WERI-Rb-1 (cell line): ENCODE measurements around the gene ZNF385D.

Experiments used
- DNase-seq: peaks from one replicate; pipeline ENCODE4 v3.0.0-alpha.2; 2020
- H3K27ac ChIP-seq: fragments of 250-450 bp; sonication (Bioruptor Pico); 2 replicates; pipeline ENCODE4 v1.5.1; 2020; ENCODE audit warnings: mild to moderate bottlenecking, moderate library complexity
- H3K27me3 ChIP-seq: fragments of 250-450 bp; sonication (Bioruptor Pico); 2 replicates; pipeline ENCODE4 v1.5.1; 2021; ENCODE audit warnings: mild to moderate bottlenecking, low read depth, moderate library complexity; ENCODE audit not compliant: insufficient read depth, severe bottlenecking
- H3K36me3 ChIP-seq: fragments of 250-450 bp; sonication (Bioruptor Pico); 2 replicates; pipeline ENCODE4 v1.5.1; 2020; ENCODE audit warnings: mild to moderate bottlenecking, moderate library complexity
- H3K4me3 ChIP-seq: 2 replicates; pipeline ENCODE4 v1.5.1; 2011; ENCODE audit warnings: low read depth, mild to moderate bottlenecking, control low read depth, low read length
- H3K9me3 ChIP-seq: fragments of 250-450 bp; sonication (Bioruptor Pico); 2 replicates; pipeline ENCODE4 v1.5.1; 2021; ENCODE audit warnings: mild to moderate bottlenecking, moderate library complexity; ENCODE audit not compliant: severe bottlenecking
- TF ChIP-seq, protein P1 (sequence below): IDR thresholded peaks from 2 replicates; pipeline ENCODE4 v1.5.1; 2011; ENCODE audit warnings: low read depth, mild to moderate bottlenecking, control low read depth, inconsistent platforms, low read length

ZNF385D gene

DNA sequence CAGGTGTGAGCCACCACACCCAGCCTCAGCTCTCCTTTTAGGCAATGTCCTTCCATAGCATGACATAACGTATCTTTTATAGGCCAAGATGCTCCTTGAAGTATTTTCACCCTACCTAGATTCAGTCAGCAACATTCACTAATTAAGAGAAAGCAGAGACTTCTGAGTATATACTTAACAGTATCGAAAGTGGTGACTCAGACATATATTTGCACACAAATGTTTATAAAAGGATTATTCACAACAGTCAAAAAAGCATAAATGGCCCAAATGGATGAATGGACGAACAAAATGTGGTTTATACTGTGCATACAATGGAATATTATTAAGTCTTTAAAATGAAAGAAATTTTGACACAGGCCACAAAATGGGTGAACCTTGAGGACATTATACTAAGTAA, 108.6 kb downstream of the ZNF385D start:
- Histone ChIP-seq H3K4me3 (no peak overlapping the region), H3K9me3 (no peaks in the 10 kb centered on the region), H3K27me3 (no peaks in the 10 kb centered on the region), H3K36me3 (no peaks in the 10 kb centered on the region), H3K27ac (no peak overlapping the region)
- no peak for DNase-seq
- TF ChIP-seq, protein P1, sequence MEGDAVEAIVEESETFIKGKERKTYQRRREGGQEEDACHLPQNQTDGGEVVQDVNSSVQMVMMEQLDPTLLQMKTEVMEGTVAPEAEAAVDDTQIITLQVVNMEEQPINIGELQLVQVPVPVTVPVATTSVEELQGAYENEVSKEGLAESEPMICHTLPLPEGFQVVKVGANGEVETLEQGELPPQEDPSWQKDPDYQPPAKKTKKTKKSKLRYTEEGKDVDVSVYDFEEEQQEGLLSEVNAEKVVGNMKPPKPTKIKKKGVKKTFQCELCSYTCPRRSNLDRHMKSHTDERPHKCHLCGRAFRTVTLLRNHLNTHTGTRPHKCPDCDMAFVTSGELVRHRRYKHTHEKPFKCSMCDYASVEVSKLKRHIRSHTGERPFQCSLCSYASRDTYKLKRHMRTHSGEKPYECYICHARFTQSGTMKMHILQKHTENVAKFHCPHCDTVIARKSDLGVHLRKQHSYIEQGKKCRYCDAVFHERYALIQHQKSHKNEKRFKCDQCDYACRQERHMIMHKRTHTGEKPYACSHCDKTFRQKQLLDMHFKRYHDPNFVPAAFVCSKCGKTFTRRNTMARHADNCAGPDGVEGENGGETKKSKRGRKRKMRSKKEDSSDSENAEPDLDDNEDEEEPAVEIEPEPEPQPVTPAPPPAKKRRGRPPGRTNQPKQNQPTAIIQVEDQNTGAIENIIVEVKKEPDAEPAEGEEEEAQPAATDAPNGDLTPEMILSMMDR = no peak

DNA sequence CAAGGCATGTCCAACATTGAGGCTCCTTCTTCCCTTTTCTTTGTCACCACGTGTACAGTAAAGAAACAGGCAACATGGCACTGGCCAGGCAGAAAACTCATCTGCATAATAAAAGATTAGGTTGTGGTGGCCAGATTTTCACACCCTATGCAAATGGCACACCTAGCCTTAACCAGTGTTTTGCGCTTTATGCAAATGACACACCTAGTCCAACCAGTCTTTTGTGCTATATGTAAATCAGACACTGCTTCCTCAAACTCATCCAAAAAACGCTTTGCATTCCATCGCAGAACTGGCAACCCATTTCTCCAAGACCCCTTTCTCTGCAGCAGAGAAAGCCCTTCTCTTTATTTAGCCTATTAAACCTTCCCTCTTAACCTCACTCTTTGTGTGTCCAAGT, 109.1 kb downstream of the ZNF385D start:
- no peak for DNase-seq
- no peak overlapping the region for H3K4me3 ChIP-seq
- TF ChIP-seq, protein P1 = no peak
- no peaks in the 10 kb centered on the region for H3K27me3 ChIP-seq
- H3K9me3 ChIP-seq = no peaks in the 10 kb centered on the region
- no peak overlapping the region for H3K27ac ChIP-seq
- H3K36me3 ChIP-seq = no peaks in the 10 kb centered on the region

DNA sequence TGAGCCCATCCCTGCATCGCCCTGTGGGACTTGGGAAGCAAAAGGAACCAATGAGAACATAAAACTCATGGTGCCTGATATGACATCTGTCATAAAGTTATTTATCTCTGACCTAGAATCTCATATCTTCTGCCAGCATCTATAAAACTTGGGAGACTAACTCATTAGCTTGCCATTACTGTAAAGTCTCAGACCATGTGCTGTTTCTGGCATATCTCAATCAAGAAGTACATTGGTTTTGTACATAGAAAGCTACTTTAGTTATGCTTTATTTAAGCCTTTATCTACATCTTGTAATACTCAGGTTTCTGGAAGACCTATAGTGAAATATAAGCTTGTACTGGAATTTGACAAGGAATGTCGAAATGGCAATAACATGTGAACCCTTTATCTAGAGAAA, 112.5 kb downstream of the ZNF385D start:
- no peaks in the 10 kb centered on the region for H3K27me3 ChIP-seq
- no peaks in the 10 kb centered on the region for H3K36me3 ChIP-seq
- no peak for DNase-seq
- H3K4me3 ChIP-seq = no peak overlapping the region
- H3K27ac ChIP-seq = no peak overlapping the region
- TF ChIP-seq, protein P1 = no peak
- no peaks in the 10 kb centered on the region for H3K9me3 ChIP-seq

DNA sequence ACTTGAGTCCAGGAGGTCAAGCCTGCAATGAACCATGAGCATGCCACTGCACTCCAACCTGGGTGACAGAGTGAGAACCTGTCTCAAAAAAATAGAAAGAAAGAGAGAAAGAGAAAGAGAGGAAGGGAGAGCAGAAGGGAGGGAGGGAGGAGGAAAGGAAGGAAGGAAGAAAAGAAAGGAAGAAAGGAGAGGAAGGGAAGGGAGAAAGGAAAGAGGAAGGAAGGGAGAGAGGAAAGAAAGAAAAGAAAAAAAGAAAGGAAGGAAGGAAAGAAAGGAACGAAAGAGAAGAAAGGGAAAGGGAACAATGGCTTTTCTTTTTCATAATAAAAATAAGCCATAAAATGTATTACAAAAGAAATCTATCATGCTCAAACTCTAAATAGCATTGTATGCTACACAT, 116.9 kb downstream of the ZNF385D start:
- TF ChIP-seq, protein P1 = no peak
- Histone ChIP-seq H3K9me3 (no peaks in the 10 kb centered on the region), H3K4me3 (no peak overlapping the region), H3K27ac (no peak overlapping the region), H3K27me3 (no peaks in the 10 kb centered on the region), H3K36me3 (no peaks in the 10 kb centered on the region)
- no peak for DNase-seq

DNA sequence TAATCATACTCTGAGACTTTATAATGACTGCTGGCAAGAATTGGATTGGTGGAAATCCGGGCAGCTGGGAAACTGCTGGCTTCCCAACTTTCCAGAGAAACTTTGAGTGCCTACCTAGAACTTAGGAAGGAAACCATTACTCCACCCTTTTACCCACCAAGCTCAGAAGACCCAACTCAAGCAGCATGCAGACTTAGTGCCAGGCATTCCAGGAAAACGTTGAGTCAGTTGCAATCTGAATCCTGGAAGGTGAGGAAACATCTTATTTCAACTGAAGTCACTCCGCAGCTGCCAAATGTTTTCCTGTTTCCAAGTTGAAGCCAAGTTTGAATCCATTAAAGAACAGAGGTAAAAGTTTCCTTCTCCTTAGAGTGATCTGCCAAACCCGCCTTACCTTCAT, 126.5 kb downstream of the ZNF385D start:
- H3K27me3 ChIP-seq = no peaks in the 10 kb centered on the region
- H3K27ac ChIP-seq = no peak overlapping the region
- DNase-seq = no peak
- TF ChIP-seq, protein P1 = no peak
- no peaks in the 10 kb centered on the region for H3K36me3 ChIP-seq
- no peak overlapping the region for H3K4me3 ChIP-seq
- no peaks in the 10 kb centered on the region for H3K9me3 ChIP-seq

DNA sequence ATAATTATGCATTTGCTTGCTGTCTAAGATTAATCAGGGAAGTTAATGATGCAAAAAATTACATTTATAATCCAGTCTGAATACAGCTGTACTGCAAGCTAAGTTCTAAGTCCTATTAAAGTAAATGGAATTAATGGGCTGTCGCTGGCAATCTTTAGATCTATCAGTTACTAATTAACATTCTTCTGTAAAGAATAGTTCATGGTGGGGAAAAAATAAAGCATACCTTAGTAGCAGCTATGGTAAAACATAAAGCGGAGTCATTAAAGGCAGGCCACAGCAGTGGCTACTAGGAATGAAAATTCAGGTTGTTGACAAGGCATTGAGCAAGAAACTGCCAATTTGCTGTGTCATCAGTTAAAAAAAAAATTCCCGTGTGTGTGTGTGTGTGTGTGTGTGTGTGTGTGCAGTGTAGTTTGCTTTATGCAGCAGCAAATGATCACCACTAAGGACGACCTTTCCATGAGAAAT, 129.8 kb downstream of the ZNF385D start:
- Histone ChIP-seq H3K36me3 (no peaks in the 10 kb centered on the region), H3K9me3 (no peaks in the 10 kb centered on the region), H3K27me3 (no peaks in the 10 kb centered on the region), H3K27ac (no peak overlapping the region), H3K4me3 (no peak overlapping the region)
- DNase-seq = no peak
- TF ChIP-seq, protein P1 = no peak
